Upper lobe of left lung (tissue), 4 donors: ENCODE results near the gene XYLT2.

Source experiments
- POLR2A ChIP-seq, 4 donors: fragments of 450-650 bp; IDR thresholded peaks; one replicate each; pipeline ENCODE4 v1.5.1; 2016 to 2017; ENCODE audit warnings: antibody characterized with exemption in 4 of 4, mild to moderate bottlenecking in 2 of 4
- TF ChIP-seq, protein P1 (sequence below), 6 experiments: fragments of 450-650 bp in 4 of 6; fragments of 200-600 bp in 2 of 6; sonication (generic) in 2 of 6; IDR thresholded peaks; one replicate each; pipeline ENCODE4 v1.5.1; 2016 to 2019; ENCODE audit warnings: antibody characterized with exemption in 6 of 6

DNA sequence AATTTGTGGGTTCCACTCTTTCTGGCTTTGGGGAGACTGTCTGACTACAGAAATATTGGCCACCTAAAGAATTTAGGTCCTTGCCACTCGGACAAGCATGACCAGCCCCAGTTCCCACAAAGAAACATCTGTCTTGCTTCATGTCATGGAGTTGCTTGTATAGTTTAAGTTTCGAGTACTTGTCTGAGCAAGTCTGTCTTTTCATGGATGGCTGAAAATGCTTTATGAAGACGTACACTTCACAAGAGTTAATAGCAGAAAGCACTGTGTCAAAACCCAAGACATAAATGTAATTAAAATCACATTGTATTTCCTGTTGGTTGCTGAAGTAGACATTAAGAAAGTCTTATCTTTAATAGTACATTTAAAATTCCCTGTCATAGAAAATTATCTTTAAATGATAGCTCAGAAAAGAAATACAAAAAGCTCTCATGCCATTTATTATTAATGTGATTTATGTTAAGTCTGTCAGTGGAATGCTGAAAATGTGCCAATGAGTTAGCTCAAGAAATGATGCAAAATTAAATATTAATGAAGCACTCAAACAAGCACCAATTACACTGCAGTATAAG is 29.8 kb upstream of the XYLT2 start:
- TF ChIP-seq, protein P1, sequence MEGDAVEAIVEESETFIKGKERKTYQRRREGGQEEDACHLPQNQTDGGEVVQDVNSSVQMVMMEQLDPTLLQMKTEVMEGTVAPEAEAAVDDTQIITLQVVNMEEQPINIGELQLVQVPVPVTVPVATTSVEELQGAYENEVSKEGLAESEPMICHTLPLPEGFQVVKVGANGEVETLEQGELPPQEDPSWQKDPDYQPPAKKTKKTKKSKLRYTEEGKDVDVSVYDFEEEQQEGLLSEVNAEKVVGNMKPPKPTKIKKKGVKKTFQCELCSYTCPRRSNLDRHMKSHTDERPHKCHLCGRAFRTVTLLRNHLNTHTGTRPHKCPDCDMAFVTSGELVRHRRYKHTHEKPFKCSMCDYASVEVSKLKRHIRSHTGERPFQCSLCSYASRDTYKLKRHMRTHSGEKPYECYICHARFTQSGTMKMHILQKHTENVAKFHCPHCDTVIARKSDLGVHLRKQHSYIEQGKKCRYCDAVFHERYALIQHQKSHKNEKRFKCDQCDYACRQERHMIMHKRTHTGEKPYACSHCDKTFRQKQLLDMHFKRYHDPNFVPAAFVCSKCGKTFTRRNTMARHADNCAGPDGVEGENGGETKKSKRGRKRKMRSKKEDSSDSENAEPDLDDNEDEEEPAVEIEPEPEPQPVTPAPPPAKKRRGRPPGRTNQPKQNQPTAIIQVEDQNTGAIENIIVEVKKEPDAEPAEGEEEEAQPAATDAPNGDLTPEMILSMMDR (IDR thresholded peaks at IDR 0.05): no peak
- TF ChIP-seq POLR2A (IDR thresholded peaks at IDR 0.05): no peak
